PC-3 (cell line): Measurements from ENCODE around the gene LSMEM2. TPM values are rescaled to one million over a fixed set of nuclear protein-coding genes. Genes with fewer than 3 reads are reported as not detected.

Experiments
- ATAC-seq: fragments of 200-7000 bp; cut with Tn5 transposase; 2 replicates; pipeline ENCODE4 v1.9.1; 2020; ENCODE audit warnings: mild to moderate bottlenecking, moderate library complexity
- BruUV-seq: library from RNA; stranded (reverse); fragments of 400-500 nt; replicated peaks from 2 replicates; lab custom pipeline; 2021; lab: Mats Ljungman, UMichigan
- CTCF ChIA-PET: fragments of 300-600 bp; sonication (Branson Sonifier 250); formaldehyde crosslinking; loops from one replicate; lab custom pipeline; 2022; ENCODE audit warnings: antibody characterized with exemption; lab: Charles Lee
- POLR2A ChIA-PET: fragments of 300-600 bp; sonication (Branson Sonifier 250); formaldehyde crosslinking; loops from one replicate; lab custom pipeline; 2022; ENCODE audit warnings: antibody characterized with exemption; ENCODE audit not compliant: unreplicated experiment; lab: Charles Lee
- DNase-seq: peaks from one replicate; pipeline ENCODE4 v3.0.0-alpha.2; 2015
- H2AFZ ChIP-seq: fragments of 300-600 bp; sonication (generic); 2 replicates; pipeline ENCODE4 v1.6.0; 2016; ENCODE audit warnings: antibody characterized with exemption, low read length
- H3F3A ChIP-seq: fragments of 300-600 bp; sonication (generic); one replicate; pipeline ENCODE4 v1.6.0; 2017; ENCODE audit warnings: antibody characterized with exemption, low read length, control low read depth, mild to moderate bottlenecking; ENCODE audit not compliant: unreplicated experiment
- H3K27ac ChIP-seq: fragments of 300-600 bp; sonication (generic); 2 replicates; pipeline ENCODE4 v1.5.1; 2016; ENCODE audit warnings: mild to moderate bottlenecking, low read length
- H3K27me3 ChIP-seq: fragments of 300-600 bp; sonication (generic); 2 replicates; pipeline ENCODE4 v1.6.1; 2016; ENCODE audit warnings: low read length, mixed read lengths
- H3K36me3 ChIP-seq: fragments of 300-600 bp; sonication (generic); 2 replicates; pipeline ENCODE4 v1.6.1; 2016; ENCODE audit warnings: low read depth, mixed run types, low read length, mixed read lengths
- H3K4me1 ChIP-seq: fragments of 300-600 bp; sonication (generic); 2 replicates; pipeline ENCODE4 v1.5.1; 2016; ENCODE audit warnings: low read length; ENCODE audit not compliant: insufficient read depth
- H3K4me2 ChIP-seq: fragments of 300-600 bp; sonication (generic); 2 replicates; pipeline ENCODE4 v1.6.0; 2016; ENCODE audit warnings: low read length
- H3K4me3 ChIP-seq: fragments of 300-600 bp; sonication (generic); 2 replicates; pipeline ENCODE4 v1.5.1; 2016; ENCODE audit warnings: mild to moderate bottlenecking, low read length, mixed read lengths
- H3K79me2 ChIP-seq: fragments of 300-600 bp; sonication (generic); 2 replicates; pipeline ENCODE4 v1.6.1; 2017; ENCODE audit warnings: low read length, mixed read lengths
- H3K9ac ChIP-seq: fragments of 300-600 bp; sonication (generic); 2 replicates; pipeline ENCODE4 v1.6.0; 2016; ENCODE audit warnings: mild to moderate bottlenecking, low read length
- H3K9me2 ChIP-seq: fragments of 300-600 bp; sonication (generic); replicated peaks from 2 replicates; pipeline ENCODE4 v1.6.1; 2016; ENCODE audit warnings: mixed run types, low read length, mixed read lengths
- H3K9me3 ChIP-seq: fragments of 300-600 bp; sonication (generic); 2 replicates; pipeline ENCODE4 v1.6.1; 2016; ENCODE audit warnings: low read length, mixed read lengths
- H4K20me1 ChIP-seq: fragments of 300-600 bp; sonication (generic); 2 replicates; pipeline ENCODE4 v1.6.1; 2016; ENCODE audit warnings: low read length, mixed read lengths
- CTCF ChIP-seq: fragments of 300-600 bp; sonication (generic); conservative IDR thresholded peaks from 2 replicates; pipeline ENCODE4 v1.5.1; 2017; ENCODE audit warnings: antibody characterized with exemption, low read depth, mild to moderate bottlenecking, low read length
- EZH2 ChIP-seq: fragments of 300-600 bp; sonication (generic); IDR thresholded peaks from one replicate; pipeline ENCODE4 v1.6.1; 2017; ENCODE audit warnings: antibody characterized with exemption, mild to moderate bottlenecking, low read length; ENCODE audit not compliant: unreplicated experiment
- EZH2phosphoT487 ChIP-seq: fragments of 300-600 bp; sonication (generic); IDR thresholded peaks from 2 replicates; pipeline ENCODE4 v1.6.1; 2018; ENCODE audit warnings: mild to moderate bottlenecking, antibody characterized with exemption, low read length, borderline replicate concordance
- intact Hi-C: fragments of 100-400 bp; cut with micrococcal nuclease; formaldehyde crosslinking; loops from 2 replicates; pipeline ENCODE4 v1.9.0; 2023
- total RNA-seq: library from RNA; depleted of rRNA; stranded (reverse); fragments of >200 nt; gene quantifications from 2 replicates; pipeline ENCODE4 v1.2.3, GENCODE V29; 2014

LSMEM2 gene
- total RNA-seq, 1 experiment from 2014 or later: not detected

- Histone ChIP-seq H3K79me2 (peaks cover 32% of the 10 kb centered on the region), H2AFZ (peak within 1 kb of the TSS; percentile 85), H3K27me3 (no peaks in the 10 kb centered on the region), H3K9ac (peak within 1 kb of the TSS; percentile 97), H3K9me2 (no peaks in the 10 kb centered on the region), H4K20me1 (no peaks in the 10 kb centered on the region), H3K27ac (peak within 1 kb of the TSS; percentile 81), H3K9me3 (no peaks in the 10 kb centered on the region), H3K4me2 (peak within 1 kb of the TSS; percentile 100), H3F3A (peaks cover 4% of the 10 kb centered on the region), H3K4me1 (peaks cover 6% of the 10 kb centered on the region), H3K4me3 (peak within 1 kb of the TSS; percentile 97), H3K36me3 (peaks cover 32% of the 10 kb centered on the region)
- POLR2A ChIA-PET: interaction anchor here (1.4 to 1.5 kb wide), 2 partner anchors 24 to 45 kb away, joined by 4 to 5 read pairs; no protein-coding TSS in a partner anchor
- peak; percentile 98 for ATAC-seq
- TF ChIP-seq EZH2: no peak
- no peak for TF ChIP-seq EZH2phosphoT487
- TF ChIP-seq CTCF: no peak
- intact Hi-C loops: no loop called here
- DNase-seq: peak; percentile 98
- BruUV-seq: TSS peak; percentile 98
- CTCF ChIA-PET: interaction anchor here (0.7 to 0.9 kb wide), 2 partner anchors 32 to 36 kb away, joined by 3 to 5 read pairs; no protein-coding TSS in a partner anchor
These were observed 13.5 kb downstream of the LSMEM2 start, which contains the start of gene IFRD2 for GRCh38 chr3:50292159-50293078. IFRD2 (minus strand) TSS chr3:50292429; CDS start chr3:50292274, 155 bp downstream.

DNA sequence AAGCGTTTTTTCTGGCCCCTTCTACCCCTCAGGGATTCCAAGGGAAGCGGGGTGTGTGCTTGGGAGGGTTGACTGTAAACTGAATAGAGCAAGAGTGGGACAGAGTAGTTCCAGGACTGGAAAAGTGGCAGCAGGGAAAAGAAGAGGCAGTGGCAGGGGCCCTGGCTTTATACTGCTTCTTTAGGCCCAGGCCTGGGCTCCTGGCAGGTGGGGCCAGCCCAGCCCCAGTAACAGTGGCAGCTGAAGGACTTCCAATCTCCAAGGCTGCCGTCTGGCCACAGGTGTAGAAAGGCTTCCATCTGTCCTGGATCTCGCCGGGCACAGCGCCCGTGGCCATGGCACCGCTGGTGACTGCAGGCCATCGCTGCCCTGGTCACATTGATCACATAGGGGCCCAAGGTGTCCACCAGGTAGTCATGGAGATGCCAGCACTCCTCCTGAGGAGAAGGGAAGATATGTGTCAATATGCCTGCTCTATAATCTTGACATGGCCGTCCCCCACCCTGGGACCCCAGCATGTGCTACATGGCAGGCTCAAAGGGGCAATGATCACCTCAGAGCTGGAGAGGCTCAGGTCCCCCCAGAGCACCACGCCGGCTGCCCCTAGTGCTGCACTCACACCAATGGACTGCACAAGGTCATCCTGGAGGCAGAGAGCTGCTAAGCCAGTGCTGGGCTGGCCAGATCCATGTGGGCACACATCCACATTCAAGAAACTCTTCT, 14.4 kb downstream of the LSMEM2 start:
- H3K79me2 ChIP-seq: peaks cover 36% of the 10 kb centered on the region
- no peaks in the 10 kb centered on the region for H3K27me3 ChIP-seq
- peak overlapping the region; percentile 47 for H3K9ac ChIP-seq
- CTCF ChIA-PET: no interaction called here
- no peak overlapping the region for H3K27ac ChIP-seq
- no peaks in the 10 kb centered on the region for H3K9me2 ChIP-seq
- H3F3A ChIP-seq: peaks cover 4% of the 10 kb centered on the region
- H2AFZ ChIP-seq: peak overlapping the region; percentile 85
- peaks cover 24% of the 10 kb centered on the region for H3K36me3 ChIP-seq
- H3K9me3 ChIP-seq: no peaks in the 10 kb centered on the region
- BruUV-seq: no TSS peak
- H3K4me2 ChIP-seq: peak overlapping the region; percentile 81
- no peak for TF ChIP-seq EZH2phosphoT487
- TF ChIP-seq EZH2: no peak
- TF ChIP-seq CTCF: no peak
- H3K4me1 ChIP-seq: peaks cover 8% of the 10 kb centered on the region
- intact Hi-C loops: no loop called here
- no peak for DNase-seq
- H3K4me3 ChIP-seq: peak overlapping the region; percentile 97; the same call in 1 of the 2 replicates
- H4K20me1 ChIP-seq: no peaks in the 10 kb centered on the region
- POLR2A ChIA-PET: no interaction called here
- no peak for ATAC-seq
